IPS-20b (cell line): ENCODE measurements around the gene FSD2.
A peak's percentile ranks its signal among the peaks of the same experiment; 100 is the strongest.
"Not testable (repeated sequence)": the region's sequence is repeated elsewhere in the genome, so short reads cannot be mapped to it uniquely, and the experiment has no call there.

Experiments used
- H3K27ac ChIP-seq: one replicate; pipeline ENCODE4 v1.5.1; 2013; ENCODE audit warnings: low read length
- H3K27me3 ChIP-seq: 2 replicates; pipeline ENCODE4 v1.6.1; 2013; ENCODE audit warnings: mild to moderate bottlenecking, low read length, inconsistent platforms; ENCODE audit not compliant: insufficient read depth
- H3K36me3 ChIP-seq: 2 replicates; pipeline ENCODE4 v1.6.1; 2013; ENCODE audit warnings: low read depth, mild to moderate bottlenecking, inconsistent platforms, low read length, moderate library complexity; ENCODE audit not compliant: insufficient read depth
- H3K4me1 ChIP-seq: 2 replicates; pipeline ENCODE4 v1.6.1; 2013; ENCODE audit warnings: mild to moderate bottlenecking, control low read depth, inconsistent platforms, low read length, moderate library complexity; ENCODE audit not compliant: insufficient read depth
- H3K4me3 ChIP-seq: 2 replicates; pipeline ENCODE4 v1.5.1; 2013; ENCODE audit warnings: mild to moderate bottlenecking, low read length, inconsistent platforms
- H3K9ac ChIP-seq: 2 replicates; pipeline ENCODE4 v1.6.1; 2013; ENCODE audit warnings: low read depth, mild to moderate bottlenecking, inconsistent platforms, low read length, moderate library complexity
- H3K9me3 ChIP-seq: 2 replicates; pipeline ENCODE4 v1.6.1; 2013; ENCODE audit warnings: mild to moderate bottlenecking, low read depth, low read length, inconsistent platforms; ENCODE audit not compliant: insufficient read depth

FSD2 gene

DNA sequence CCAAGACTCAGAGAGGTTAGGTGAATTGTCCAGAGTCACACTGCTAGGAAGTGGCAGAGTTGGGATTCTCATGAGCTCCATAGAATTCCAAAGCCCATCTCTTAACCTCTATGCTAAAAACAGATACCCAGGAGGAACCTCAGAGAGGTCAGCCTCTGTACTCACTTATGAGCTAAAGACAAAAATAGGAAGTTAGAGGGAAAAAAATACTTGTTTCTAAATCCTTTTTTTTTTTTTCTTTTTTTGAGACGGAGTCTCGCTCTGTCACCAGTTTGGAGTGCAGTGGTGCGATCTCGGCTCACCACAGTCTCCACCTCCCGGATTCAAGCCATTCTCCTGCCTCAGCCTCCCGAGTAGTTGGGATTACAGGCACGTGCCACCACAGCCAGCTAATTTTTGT is 31.4 kb downstream of the FSD2 start:
- H3K27me3 ChIP-seq, result no peaks in the 10 kb centered on the region
- no peaks in the 10 kb centered on the region for H3K4me1 ChIP-seq
- no peaks in the 10 kb centered on the region for H3K36me3 ChIP-seq
- no peak overlapping the region for H3K4me3 ChIP-seq
- H3K9ac ChIP-seq, result no peak overlapping the region
- H3K27ac ChIP-seq, result no peak overlapping the region
- no peaks in the 10 kb centered on the region for H3K9me3 ChIP-seq

DNA sequence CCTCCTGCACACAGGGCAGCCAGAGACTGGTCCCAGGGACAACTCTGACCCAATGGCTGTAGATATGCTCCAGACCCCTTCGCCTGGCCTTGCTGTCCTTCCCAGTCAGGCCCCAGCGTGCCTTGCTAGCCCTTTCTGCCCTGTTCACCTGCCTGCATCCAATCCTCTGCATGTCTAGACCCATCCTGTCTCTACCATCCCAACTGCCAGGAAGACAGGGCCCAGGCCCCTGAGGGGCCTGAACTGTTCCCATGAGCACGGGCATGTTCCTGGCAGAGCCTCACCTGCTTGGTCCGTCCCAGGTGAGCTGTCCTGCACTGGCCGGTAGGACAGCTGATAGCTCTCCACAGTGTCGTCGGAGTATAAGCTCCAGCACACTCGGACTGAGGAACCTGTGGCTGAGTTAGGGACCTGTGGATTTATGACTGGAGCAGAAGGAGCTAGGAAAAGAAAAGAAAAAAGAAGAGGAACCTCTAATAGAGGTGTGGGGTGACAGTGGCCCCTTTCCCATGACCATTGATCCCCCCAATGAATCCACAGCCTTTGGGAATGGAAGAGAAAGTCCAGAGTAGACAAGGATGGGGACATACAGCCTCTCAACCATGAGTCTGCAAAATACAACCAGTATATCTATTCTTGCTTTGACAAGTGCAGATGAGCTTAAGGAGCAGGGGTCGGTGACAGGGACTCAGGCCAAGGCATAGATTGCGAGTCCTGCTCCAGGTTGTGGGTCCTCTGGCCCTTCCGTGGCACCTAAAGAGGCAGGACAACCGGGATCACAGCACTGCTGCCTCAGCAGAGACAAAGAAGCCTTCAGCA is 33.9 kb downstream of the FSD2 start:
- no peak overlapping the region for H3K9ac ChIP-seq
- no peaks in the 10 kb centered on the region for H3K36me3 ChIP-seq
- no peak overlapping the region for H3K27ac ChIP-seq
- H3K4me1 ChIP-seq, result no peaks in the 10 kb centered on the region
- H3K4me3 ChIP-seq, result no peak overlapping the region
- H3K27me3 ChIP-seq, result no peaks in the 10 kb centered on the region
- H3K9me3 ChIP-seq, result no peaks in the 10 kb centered on the region

DNA sequence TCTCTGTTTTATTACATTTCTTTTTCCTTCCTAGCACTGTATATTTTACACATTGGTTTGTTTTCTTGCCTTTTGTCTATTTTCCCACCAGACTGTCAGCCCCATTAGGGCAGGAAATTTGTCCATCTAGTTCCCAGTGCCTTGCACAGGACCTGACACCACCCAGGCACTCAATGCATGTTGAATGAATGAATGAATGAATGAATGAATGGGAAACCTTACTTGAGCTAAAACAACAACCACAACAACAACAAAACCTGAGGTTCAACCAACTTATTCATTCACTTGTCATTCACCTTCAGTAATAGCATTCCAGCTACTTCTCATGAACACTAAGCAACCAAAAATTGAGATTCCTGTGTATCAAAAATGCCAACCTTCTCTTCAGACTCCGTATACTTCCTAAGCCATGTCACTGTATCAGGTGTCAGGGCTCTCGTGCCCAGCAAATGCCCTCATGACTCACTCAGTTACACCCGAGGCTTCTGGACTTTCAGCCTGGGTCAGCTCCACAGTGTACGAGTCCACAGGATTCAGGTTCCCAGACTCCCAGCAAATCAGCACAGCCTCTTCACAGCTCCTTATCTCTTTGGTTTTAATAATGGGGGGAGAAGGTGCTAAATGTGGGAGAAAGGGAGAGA is 37.3 kb downstream of the FSD2 start:
- no peak overlapping the region for H3K27ac ChIP-seq
- H3K4me3 ChIP-seq, result no peak overlapping the region
- no peaks in the 10 kb centered on the region for H3K9me3 ChIP-seq
- no peaks in the 10 kb centered on the region for H3K4me1 ChIP-seq
- no peaks in the 10 kb centered on the region for H3K36me3 ChIP-seq
- H3K9ac ChIP-seq, result no peak overlapping the region
- no peaks in the 10 kb centered on the region for H3K27me3 ChIP-seq

DNA sequence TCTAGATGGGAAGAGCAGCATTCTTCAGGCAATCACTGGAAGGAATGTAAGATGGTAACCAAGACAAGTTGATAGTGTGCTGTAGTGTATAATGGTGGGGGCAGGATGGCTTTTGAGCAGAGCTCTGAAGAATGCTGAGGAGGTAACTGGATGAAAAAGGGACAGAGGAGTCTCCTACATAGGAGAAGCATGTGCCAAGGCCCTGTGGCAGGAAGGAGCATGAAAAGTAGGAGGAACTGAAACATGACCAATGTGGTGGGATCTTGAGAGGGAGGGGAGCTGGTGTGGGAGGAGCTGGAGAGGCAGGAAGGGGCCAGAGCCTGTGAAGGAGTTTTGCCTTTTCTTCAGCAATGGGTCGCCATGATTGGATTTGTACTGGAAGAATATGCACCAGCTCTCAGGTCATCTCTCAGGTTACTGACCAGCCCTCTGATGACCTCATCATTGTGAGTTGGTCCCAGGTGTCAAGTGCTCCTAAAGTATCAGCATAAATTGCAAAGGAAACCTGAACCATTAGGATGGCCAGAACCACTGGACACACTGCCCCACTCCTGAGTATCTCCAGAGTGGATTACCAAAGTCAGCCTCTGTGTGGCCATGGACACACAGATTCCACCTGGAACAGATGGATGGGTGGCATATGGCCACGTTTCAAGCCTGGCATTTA is 38.6 kb downstream of the FSD2 start:
- Histone ChIP-seq H3K27ac (no peak overlapping the region), H3K9ac (no peak overlapping the region), H3K36me3 (no peaks in the 10 kb centered on the region), H3K4me3 (no peak overlapping the region), H3K9me3 (no peaks in the 10 kb centered on the region), H3K4me1 (no peaks in the 10 kb centered on the region), H3K27me3 (no peaks in the 10 kb centered on the region)

DNA sequence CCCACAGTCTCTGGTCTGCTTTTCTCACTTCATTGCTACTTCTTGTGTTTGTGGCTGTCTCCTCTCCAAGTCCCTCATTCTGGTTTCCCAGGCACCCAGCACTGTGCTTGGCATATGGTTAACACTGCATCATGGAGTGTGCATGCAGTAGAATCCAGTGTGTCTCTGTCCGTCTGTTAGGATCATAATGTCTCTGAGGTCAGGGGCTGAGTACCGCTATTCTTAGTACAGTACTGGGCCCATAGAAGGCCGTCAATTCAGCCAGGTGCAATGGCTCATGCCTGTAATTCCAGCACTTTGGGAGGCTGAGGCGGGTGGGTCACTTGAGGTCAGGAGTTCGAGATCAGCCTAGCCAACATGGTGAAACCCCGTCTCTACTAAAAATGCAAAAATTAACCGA is 39.7 kb downstream of the FSD2 start:
- not testable (repeated sequence) for H3K9ac ChIP-seq, H3K4me3 ChIP-seq, H3K27me3 ChIP-seq, H3K27ac ChIP-seq, H3K9me3 ChIP-seq, H3K4me1 ChIP-seq, H3K36me3 ChIP-seq

GRCh38 chr15:82764740-82765139 is 41.1 kb downstream of the FSD2 start:
- no peak overlapping the region for H3K9ac ChIP-seq
- H3K4me1 ChIP-seq, result no peaks in the 10 kb centered on the region

DNA sequence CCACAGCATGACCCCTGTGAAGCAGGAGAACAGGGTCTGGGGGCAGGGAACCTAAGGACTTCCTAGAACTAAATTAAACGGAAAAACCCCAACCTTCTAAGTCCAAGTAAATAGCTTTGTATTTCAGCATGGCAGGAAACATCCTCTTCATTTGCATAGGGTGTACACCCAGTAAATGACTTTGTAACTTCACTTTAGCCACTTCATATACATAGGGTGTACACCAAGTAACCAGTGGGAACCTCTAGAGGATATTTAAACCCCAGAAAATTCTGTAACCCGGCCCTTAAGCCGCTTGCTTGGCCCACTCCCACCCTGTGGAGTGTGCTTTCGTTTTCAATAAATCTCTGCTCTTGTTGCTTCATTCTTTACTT is 41.8 kb downstream of the FSD2 start:
- H3K4me1 ChIP-seq, result no peaks in the 10 kb centered on the region
- no peaks in the 10 kb centered on the region for H3K27me3 ChIP-seq
- H3K9ac ChIP-seq, result no peak overlapping the region
- H3K4me3 ChIP-seq, result no peak overlapping the region
- no peak overlapping the region for H3K27ac ChIP-seq
- peaks cover 3% of the 10 kb centered on the region for H3K36me3 ChIP-seq
- no peaks in the 10 kb centered on the region for H3K9me3 ChIP-seq

More at GRCh38 chr15:82764740-82765139, 41.1 kb downstream of the FSD2 start:
- H3K36me3 ChIP-seq, result no peaks in the 10 kb centered on the region
- H3K9me3 ChIP-seq, result no peaks in the 10 kb centered on the region
- H3K4me3 ChIP-seq, result no peak overlapping the region
- H3K27ac ChIP-seq, result no peak overlapping the region
- H3K27me3 ChIP-seq, result no peaks in the 10 kb centered on the region

DNA sequence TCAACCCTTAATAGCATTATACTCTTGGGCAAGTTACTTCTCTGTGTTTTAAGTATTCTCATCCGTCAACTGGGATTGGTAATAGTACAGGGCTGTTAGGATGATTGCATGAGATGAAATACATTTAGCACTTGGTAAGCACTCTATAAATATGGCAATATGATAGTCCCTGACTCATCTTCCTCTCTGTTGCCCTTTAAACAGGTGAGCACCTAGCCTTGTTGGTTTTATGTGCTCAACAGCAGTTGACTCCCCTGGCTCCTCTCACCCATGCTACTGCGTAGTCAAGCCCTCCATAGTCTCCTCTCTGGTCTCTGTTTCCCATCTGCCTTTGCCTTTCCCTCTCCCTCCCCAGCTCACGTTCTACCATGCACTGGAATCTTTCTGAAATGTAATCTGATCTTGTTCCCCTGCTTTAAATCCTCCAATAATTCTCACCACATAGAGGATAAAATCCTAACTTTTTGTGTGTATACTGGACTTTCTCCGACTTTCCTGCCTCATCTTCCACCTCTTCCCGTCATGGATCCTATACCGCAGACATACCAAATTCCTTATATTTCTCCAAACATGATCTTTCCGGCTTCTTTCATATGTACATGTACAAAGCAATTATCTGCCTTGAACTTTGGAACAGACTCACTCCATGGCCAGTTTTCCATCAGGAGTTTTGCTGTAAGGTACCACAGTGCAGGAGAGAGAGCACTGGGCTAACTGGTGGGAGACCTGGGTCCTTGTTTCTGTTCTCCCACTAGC is 42.3 kb downstream of the FSD2 start:
- peaks cover 9% of the 10 kb centered on the region for H3K36me3 ChIP-seq
- no peak overlapping the region for H3K4me3 ChIP-seq
- H3K4me1 ChIP-seq, result no peaks in the 10 kb centered on the region
- H3K27me3 ChIP-seq, result no peaks in the 10 kb centered on the region
- no peak overlapping the region for H3K27ac ChIP-seq
- no peak overlapping the region for H3K9ac ChIP-seq
- no peaks in the 10 kb centered on the region for H3K9me3 ChIP-seq

GRCh38 chr15:82751308-82751707 is 54.6 kb downstream of the FSD2 start:
- H3K9me3 ChIP-seq, result no peaks in the 10 kb centered on the region
- peaks cover 34% of the 10 kb centered on the region for H3K36me3 ChIP-seq
- H3K9ac ChIP-seq, result peak overlapping the region; percentile 95
- H3K4me3 ChIP-seq, result peak overlapping the region; percentile 92
- H3K4me1 ChIP-seq, result peaks cover 4% of the 10 kb centered on the region
- H3K27ac ChIP-seq, result no peak overlapping the region
- no peaks in the 10 kb centered on the region for H3K27me3 ChIP-seq

DNA sequence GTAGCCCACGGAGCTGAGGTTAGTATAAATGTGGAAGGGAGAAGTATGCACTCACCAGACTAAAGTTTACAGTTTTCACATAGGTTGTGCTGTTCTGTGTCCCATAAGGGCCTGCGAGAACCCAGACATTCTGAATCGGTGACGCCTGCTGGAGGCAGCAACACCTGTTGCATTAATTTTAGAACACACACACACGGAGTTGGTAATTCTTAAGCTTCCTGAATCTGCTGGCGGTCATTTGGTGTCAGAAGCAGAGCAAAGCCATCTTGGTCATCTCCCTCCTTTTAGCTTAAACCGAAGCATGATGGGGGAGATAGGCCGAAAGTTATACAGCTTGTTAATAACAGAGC is 55.1 kb downstream of the FSD2 start:
- H3K27me3 ChIP-seq, result no peaks in the 10 kb centered on the region
- peak overlapping the region; percentile 95 for H3K9ac ChIP-seq
- peaks cover 29% of the 10 kb centered on the region for H3K36me3 ChIP-seq
- peak overlapping the region; percentile 92 for H3K4me3 ChIP-seq
- H3K9me3 ChIP-seq, result no peaks in the 10 kb centered on the region
- H3K4me1 ChIP-seq, result peaks cover 4% of the 10 kb centered on the region
- no peak overlapping the region for H3K27ac ChIP-seq

DNA sequence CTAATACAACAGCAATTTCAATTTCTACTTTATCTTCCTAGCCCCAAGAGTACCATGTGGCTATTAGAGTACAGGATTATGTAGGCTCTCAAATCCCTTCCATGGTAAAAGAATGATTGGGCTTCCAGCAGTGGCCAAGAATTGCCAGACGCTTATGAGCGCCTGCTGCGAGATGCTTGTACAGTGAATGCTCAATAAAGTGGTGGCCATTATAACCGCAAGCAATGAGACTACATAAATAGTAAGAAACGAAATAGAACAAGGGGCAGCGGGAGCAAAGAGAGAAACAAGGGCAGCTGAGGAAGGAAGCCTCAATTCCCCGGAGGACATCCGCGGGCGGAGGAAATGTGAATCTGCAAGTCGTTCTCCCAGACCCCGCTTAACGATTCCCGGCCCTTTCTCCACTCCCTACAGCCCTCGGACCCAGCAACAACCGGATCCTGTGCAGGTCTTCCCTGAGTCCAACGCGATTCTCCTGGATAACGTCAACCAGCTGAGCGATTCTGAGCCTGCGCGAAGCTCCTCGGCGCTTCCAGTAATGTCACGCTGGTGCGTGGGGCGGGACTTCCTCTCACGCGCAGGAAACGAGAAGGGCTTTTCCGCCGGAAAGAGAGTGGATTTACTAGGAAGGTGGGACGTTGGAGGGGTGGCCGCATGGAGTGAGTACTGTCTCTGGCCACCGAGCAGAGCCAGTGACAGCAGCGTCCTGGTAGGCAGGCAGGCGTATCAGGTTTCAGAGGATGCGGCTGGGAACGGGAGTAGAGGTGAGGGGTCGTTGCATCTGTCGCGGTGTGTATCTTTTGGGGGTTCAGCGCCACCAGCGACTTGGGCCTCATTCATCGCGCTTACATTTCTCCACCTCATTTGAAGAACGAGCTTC is 55.7 kb downstream of the FSD2 start:
- H3K9ac ChIP-seq, result peak overlapping the region; percentile 95
- H3K27me3 ChIP-seq, result no peaks in the 10 kb centered on the region
- H3K36me3 ChIP-seq, result peaks cover 23% of the 10 kb centered on the region
- no peaks in the 10 kb centered on the region for H3K9me3 ChIP-seq
- H3K27ac ChIP-seq, result no peak overlapping the region
- peak overlapping the region; percentile 92 for H3K4me3 ChIP-seq
- H3K4me1 ChIP-seq, result peaks cover 4% of the 10 kb centered on the region
